ENCODE measurements around the gene SLC13A1.

GRCh38 chr7:123096434-123096833 lies 103.3 kb downstream of the SLC13A1 start:
- TF ChIP-seq POLR2AphosphoS5 (IDR thresholded peaks at IDR 0.05; ENCODE audit: borderline replicate concordance, low read depth, low read length) = no peak
- TF ChIP-seq EZH2 (IDR thresholded peaks at IDR 0.05) = no peak
- TF ChIP-seq FOXP2 (optimal IDR thresholded peaks at IDR 0.05; ENCODE audit: control extremely low read depth, extremely low read length, insufficient read depth) = no peak

Measured in SK-N-MC (cell line).